ENCODE data around the gene CDKAL1. TPM values are rescaled to one million over a fixed set of nuclear protein-coding genes. Genes with fewer than 3 reads are reported as not detected.

CDKAL1 gene
- total and polyA plus RNA-seq, 10 of the 15 experiments (the other 5 are each of a cell fraction or from before 2014, with no cell fraction given): 10.7 to 26.9 (median 17.3) TPM

DNA sequence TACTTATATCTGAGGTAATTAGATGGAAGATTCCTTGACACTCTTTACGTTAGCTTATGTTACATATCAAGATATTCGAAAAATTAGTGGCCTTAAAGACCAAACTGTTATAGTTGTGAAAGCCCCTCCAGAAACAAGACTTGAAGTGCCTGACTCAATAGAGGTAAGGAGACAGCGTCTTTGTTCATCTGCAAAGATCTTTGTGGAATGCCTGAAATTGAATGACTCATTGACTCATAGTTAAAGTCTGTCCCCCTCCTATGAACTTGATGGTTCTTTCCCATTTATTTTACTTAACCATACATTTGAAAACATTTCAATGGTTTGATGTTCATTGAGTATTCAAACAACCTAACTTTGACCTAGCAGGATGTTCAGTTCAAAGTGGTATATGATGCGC lies 47.6 kb upstream of the CDKAL1 start:
- H3K79me2 ChIP-seq (ENCODE audit: control insufficient read depth, insufficient read depth, low read length): no peaks in the 10 kb centered on the region
- peaks cover 9 to 34% of the 10 kb centered on the region in 2 experiments for H3K36me3 ChIP-seq (ENCODE audit: control insufficient read depth in 2 of 2, insufficient read depth in 2 of 2, low read length in 1 of 2)
- intact Hi-C loops (cut with micrococcal nuclease; ENCODE audit: unreplicated experiment) (no loop called here), in situ Hi-C loops (cut with MboI) (no loop called here)
- ATAC-seq: no peak
- DNase-seq (ENCODE audit: low read depth, low spot score): no peak
- ChIA-PET SMC1A (ENCODE audit: uncharacterized antibody, unreplicated experiment) (interaction anchor here (1.2 kb wide), 1 partner anchor 197 kb away, joined by 3 read pairs; no protein-coding TSS in a partner anchor), RAD21 (ENCODE audit: unreplicated experiment) (interaction anchor here (0.9 kb wide), 1 partner anchor 82 kb away, joined by 4 read pairs; no protein-coding TSS in a partner anchor), CTCF (no interaction called here), POLR2A (no interaction called here)
- BruUV-seq (replicated peaks): no TSS peak
- H2AFZ ChIP-seq (ENCODE audit: control insufficient read depth, low read depth, low read length): no peak overlapping the region
- no peak overlapping the region for H3K9ac ChIP-seq (ENCODE audit: control insufficient read depth, insufficient read depth, low read length)
- H4K20me1 ChIP-seq (ENCODE audit: control insufficient read depth, insufficient read depth): no peaks in the 10 kb centered on the region
- no peak overlapping the region for H3K4me3 ChIP-seq
- no peak overlapping the region for H3K4me2 ChIP-seq (ENCODE audit: control insufficient read depth, insufficient read depth)
- H3K9me3 ChIP-seq (replicated peaks; ENCODE audit: control insufficient read depth, insufficient read depth, low read length): no peaks in the 10 kb centered on the region
- FAIRE-seq: no peak
- 100% methylated on average over 4 of the region's 4 CpGs for WGBS (ENCODE audit: insufficient coverage, insufficient replicate concordance, low lambda C conversion rate, missing lambda C conversion rate)
- TF ChIP-seq ZBTB4 (CRISPR knock-in tag; IDR thresholded peaks at IDR 0.05): no peak
- TF ChIP-seq RFX5 (IDR thresholded peaks at IDR 0.05; ENCODE audit: low read depth, low read length): no peak
- no peak for TF ChIP-seq CEBPZ (IDR thresholded peaks at IDR 0.05; ENCODE audit: low read depth, low read length)
- no peaks in the 10 kb centered on the region for H3K27me3 ChIP-seq (replicated peaks in 1 of 2; ENCODE audit: control insufficient read depth in 2 of 2, insufficient read depth in 2 of 2, low read length in 1 of 2)
- no peaks in the 10 kb centered on the region for H3K4me1 ChIP-seq (ENCODE audit: control insufficient read depth, insufficient read depth, low read length)
- no peak overlapping the region for H3K27ac ChIP-seq (ENCODE audit: control insufficient read depth, insufficient read depth)
